ENCODE measurements around the gene BCLAF1.

DNA sequence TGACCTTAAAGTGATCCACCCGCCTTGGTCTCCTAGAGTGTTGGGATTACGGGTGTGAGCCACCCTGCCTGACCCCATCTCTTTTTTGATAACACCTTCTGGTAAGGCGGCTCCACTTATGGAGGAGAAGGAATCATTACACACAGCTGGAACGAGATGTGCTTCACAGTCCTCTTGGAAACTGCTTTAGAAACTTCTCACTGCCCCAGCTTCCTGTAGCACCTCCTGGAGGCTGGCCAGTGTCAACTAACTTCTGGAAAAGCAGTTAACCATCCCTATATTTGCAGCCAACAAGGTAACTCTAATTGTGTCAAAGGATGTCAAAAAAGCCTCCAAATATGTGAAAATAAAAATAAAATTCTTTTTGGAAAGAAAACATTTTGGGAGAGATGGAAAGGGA, 48.8 kb upstream of the BCLAF1 start:
- TF ChIP-seq, protein P1, sequence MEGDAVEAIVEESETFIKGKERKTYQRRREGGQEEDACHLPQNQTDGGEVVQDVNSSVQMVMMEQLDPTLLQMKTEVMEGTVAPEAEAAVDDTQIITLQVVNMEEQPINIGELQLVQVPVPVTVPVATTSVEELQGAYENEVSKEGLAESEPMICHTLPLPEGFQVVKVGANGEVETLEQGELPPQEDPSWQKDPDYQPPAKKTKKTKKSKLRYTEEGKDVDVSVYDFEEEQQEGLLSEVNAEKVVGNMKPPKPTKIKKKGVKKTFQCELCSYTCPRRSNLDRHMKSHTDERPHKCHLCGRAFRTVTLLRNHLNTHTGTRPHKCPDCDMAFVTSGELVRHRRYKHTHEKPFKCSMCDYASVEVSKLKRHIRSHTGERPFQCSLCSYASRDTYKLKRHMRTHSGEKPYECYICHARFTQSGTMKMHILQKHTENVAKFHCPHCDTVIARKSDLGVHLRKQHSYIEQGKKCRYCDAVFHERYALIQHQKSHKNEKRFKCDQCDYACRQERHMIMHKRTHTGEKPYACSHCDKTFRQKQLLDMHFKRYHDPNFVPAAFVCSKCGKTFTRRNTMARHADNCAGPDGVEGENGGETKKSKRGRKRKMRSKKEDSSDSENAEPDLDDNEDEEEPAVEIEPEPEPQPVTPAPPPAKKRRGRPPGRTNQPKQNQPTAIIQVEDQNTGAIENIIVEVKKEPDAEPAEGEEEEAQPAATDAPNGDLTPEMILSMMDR (IDR thresholded peaks at IDR 0.05) = no peak
- no peak for TF ChIP-seq POLR2A (IDR thresholded peaks at IDR 0.05)
